Astrocyte (in vitro differentiated cells and primary cell): ENCODE results near the gene CPOX.

Source experiments
- CTCF ChIP-seq: IDR thresholded peaks from 2 replicates; pipeline ENCODE4 v1.5.1; 2011; ENCODE audit warnings: low read depth, mild to moderate bottlenecking, inconsistent platforms, low read length, moderate library complexity; ENCODE audit not compliant: insufficient read depth
- EZH2 ChIP-seq: IDR thresholded peaks from 2 replicates; pipeline ENCODE4 v1.6.1; 2012; ENCODE audit warnings: mild to moderate bottlenecking, low read length, inconsistent platforms; ENCODE audit not compliant: insufficient read depth

GRCh38 chr3:98584547-98584946 lies 8.9 kb downstream of the CPOX start:
- no peak for TF ChIP-seq CTCF
- TF ChIP-seq EZH2 = no peak
